ENCODE data around the gene THYN1. TPM values are rescaled to one million over a fixed set of nuclear protein-coding genes. Genes with fewer than 3 reads are reported as not detected.

Gene THYN1
- total RNA-seq (10 to 100 TPM; 54.4 to 91.2 TPM), polyA plus RNA-seq (ENCODE audit: insufficient read length in 2 of 2) (10 to 100 TPM; 72.0 to 74.4 TPM)
- long read RNA-seq, donor 1, transcript THYN1-204 (8 exons, 893 nt): major isoform, 14 of 50 reads
- long read RNA-seq, donor 1, transcript THYN1-201 (7 exons, 1,299 nt): minor isoform, 9 of 50 reads
- long read RNA-seq, donor 1, transcript THYN1-203 (8 exons, 943 nt): major isoform, 14 of 50 reads
- long read RNA-seq, donor 1, partial matches to known transcripts: 12 of 50 reads
- long read RNA-seq, donor 1, other reads (novel, unspliced or antisense): 0 of 50 reads
- long read RNA-seq, donor 2, transcript THYN1-204 (8 exons, 893 nt): major isoform, 8 of 25 reads
- long read RNA-seq, donor 2, transcript THYN1-201 (7 exons, 1,299 nt): major isoform, 8 of 25 reads
- long read RNA-seq, donor 2, transcript THYN1-203 (8 exons, 943 nt): major isoform, 8 of 25 reads
- long read RNA-seq, donor 2, partial matches to known transcripts: 0 of 25 reads
- long read RNA-seq, donor 2, other reads (novel, unspliced or antisense): 0 of 25 reads
- long read RNA-seq, donor 3, transcript THYN1-204 (8 exons, 893 nt): minor isoform, 5 of 24 reads
- long read RNA-seq, donor 3, transcript THYN1-203 (8 exons, 943 nt): minor isoform, 7 of 24 reads
- long read RNA-seq, donor 3, transcript THYN1-201 (7 exons, 1,299 nt): major isoform, 11 of 24 reads
- long read RNA-seq, donor 3, partial matches to known transcripts: 0 of 24 reads
- long read RNA-seq, donor 3, other reads (novel, unspliced or antisense): 0 of 24 reads
- long read RNA-seq, donor 4, transcript THYN1-203 (8 exons, 943 nt): major isoform, 22 of 73 reads
- long read RNA-seq, donor 4, transcript THYN1-204 (8 exons, 893 nt): minor isoform, 18 of 73 reads
- long read RNA-seq, donor 4, transcript THYN1-201 (7 exons, 1,299 nt): minor isoform, 11 of 73 reads
- long read RNA-seq, donor 4, partial matches to known transcripts: 15 of 73 reads
- long read RNA-seq, donor 4, other reads (novel, unspliced or antisense): 0 of 73 reads

- Histone ChIP-seq H3K27ac (ENCODE audit: low read depth, low read length) (peak within 1 kb of the TSS; percentile 83), H3K4me3 (ENCODE audit: low read depth, low read length) (peak within 1 kb of the TSS; percentile 82), H3K27me3 (ENCODE audit: control insufficient read depth, insufficient read depth, low read length) (no peaks in the 10 kb centered on the region), H3K4me1 (ENCODE audit: control insufficient read depth, insufficient read depth, low read length) (no peaks in the 10 kb centered on the region), H3K36me3 (ENCODE audit: control insufficient read depth, insufficient read depth, low read length) (peaks cover 23% of the 10 kb centered on the region), H3K9me3 (ENCODE audit: control insufficient read depth, insufficient read depth, low read length) (no peaks in the 10 kb centered on the region)
- peak; percentile 93 to 99 (median 96) for DNase-seq (ENCODE audit: low read depth in 4 of 6, low spot score in 6 of 6)
- under 1% methylated on average over 62 of the region's 70 CpGs for WGBS (ENCODE audit: insufficient coverage)
Measured at GRCh38 chr11:134253188-134253993, at the start of gene THYN1, which contains the start of gene ACAD8. Gene THYN1, minus strand, starts transcription at chr11:134253352. Its CDS starts 470 bp downstream, at chr11:134252882. Gene ACAD8, plus strand, starts transcription at chr11:134253568. Its CDS starts 33 bp downstream, at chr11:134253601.

GRCh38 chr11:134294664-134295063 is 41.5 kb upstream of the THYN1 start:
- 82% methylated on average over 5 of the region's 9 CpGs for WGBS (ENCODE audit: insufficient coverage)
- Histone ChIP-seq H3K36me3 (ENCODE audit: control insufficient read depth, insufficient read depth, low read length) (no peaks in the 10 kb centered on the region), H3K27ac (ENCODE audit: low read depth, low read length) (no peak overlapping the region)

GRCh38 chr11:134293119-134294113 is 40.3 kb upstream of the THYN1 start:
- Histone ChIP-seq H3K36me3 (ENCODE audit: control insufficient read depth, insufficient read depth, low read length) (no peaks in the 10 kb centered on the region), H3K4me3 (ENCODE audit: low read depth, low read length) (no peak overlapping the region), H3K27me3 (ENCODE audit: control insufficient read depth, insufficient read depth, low read length) (peaks cover 2% of the 10 kb centered on the region), H3K9me3 (ENCODE audit: control insufficient read depth, insufficient read depth, low read length) (no peaks in the 10 kb centered on the region), H3K4me1 (ENCODE audit: control insufficient read depth, insufficient read depth, low read length) (peaks cover 2% of the 10 kb centered on the region), H3K27ac (ENCODE audit: low read depth, low read length) (no peak overlapping the region)
- WGBS (ENCODE audit: insufficient coverage): 88% methylated on average over 16 of the region's 20 CpGs
- DNase-seq (ENCODE audit: low read depth in 4 of 6, low spot score in 6 of 6): no peak

More at GRCh38 chr11:134294664-134295063, 41.5 kb upstream of the THYN1 start:
- DNase-seq (ENCODE audit: low read depth in 4 of 6, low spot score in 6 of 6): no peak
- Histone ChIP-seq H3K4me1 (ENCODE audit: control insufficient read depth, insufficient read depth, low read length) (peaks cover 2% of the 10 kb centered on the region), H3K27me3 (ENCODE audit: control insufficient read depth, insufficient read depth, low read length) (peaks cover under 1% of the 10 kb centered on the region), H3K9me3 (ENCODE audit: control insufficient read depth, insufficient read depth, low read length) (no peaks in the 10 kb centered on the region), H3K4me3 (ENCODE audit: low read depth, low read length) (no peak overlapping the region)

GRCh38 chr11:134292661-134293060 is 39.5 kb upstream of the THYN1 start:
- Histone ChIP-seq H3K9me3 (ENCODE audit: control insufficient read depth, insufficient read depth, low read length) (no peaks in the 10 kb centered on the region), H3K27me3 (ENCODE audit: control insufficient read depth, insufficient read depth, low read length) (peaks cover 2% of the 10 kb centered on the region), H3K4me1 (ENCODE audit: control insufficient read depth, insufficient read depth, low read length) (peaks cover 10% of the 10 kb centered on the region), H3K4me3 (ENCODE audit: low read depth, low read length) (no peak overlapping the region), H3K36me3 (ENCODE audit: control insufficient read depth, insufficient read depth, low read length) (no peaks in the 10 kb centered on the region), H3K27ac (ENCODE audit: low read depth, low read length) (no peak overlapping the region)
- WGBS (ENCODE audit: insufficient coverage): 88% methylated on average over 15 of the region's 15 CpGs
- DNase-seq (ENCODE audit: low read depth in 4 of 6, low spot score in 6 of 6): no peak

GRCh38 chr11:134291196-134291595 is 38.0 kb upstream of the THYN1 start:
- H3K9me3 ChIP-seq (ENCODE audit: control insufficient read depth, insufficient read depth, low read length): no peaks in the 10 kb centered on the region
- no peak overlapping the region for H3K27ac ChIP-seq (ENCODE audit: low read depth, low read length)
- no peak for DNase-seq (ENCODE audit: low read depth in 4 of 6, low spot score in 6 of 6)
- H3K27me3 ChIP-seq (ENCODE audit: control insufficient read depth, insufficient read depth, low read length): peaks cover 2% of the 10 kb centered on the region
- no peak overlapping the region for H3K4me3 ChIP-seq (ENCODE audit: low read depth, low read length)
- no peaks in the 10 kb centered on the region for H3K36me3 ChIP-seq (ENCODE audit: control insufficient read depth, insufficient read depth, low read length)
- peaks cover 13% of the 10 kb centered on the region for H3K4me1 ChIP-seq (ENCODE audit: control insufficient read depth, insufficient read depth, low read length)
- 98% methylated on average over 4 of the region's 6 CpGs for WGBS (ENCODE audit: insufficient coverage)

GRCh38 chr11:134290646-134291045 is 37.5 kb upstream of the THYN1 start:
- WGBS (ENCODE audit: insufficient coverage): 91% methylated on average over 7 of the region's 7 CpGs
- Histone ChIP-seq H3K27ac (ENCODE audit: low read depth, low read length) (no peak overlapping the region), H3K36me3 (ENCODE audit: control insufficient read depth, insufficient read depth, low read length) (no peaks in the 10 kb centered on the region), H3K9me3 (ENCODE audit: control insufficient read depth, insufficient read depth, low read length) (no peaks in the 10 kb centered on the region), H3K4me3 (ENCODE audit: low read depth, low read length) (no peak overlapping the region), H3K27me3 (ENCODE audit: control insufficient read depth, insufficient read depth, low read length) (peaks cover 2% of the 10 kb centered on the region), H3K4me1 (ENCODE audit: control insufficient read depth, insufficient read depth, low read length) (peaks cover 13% of the 10 kb centered on the region)
- DNase-seq (ENCODE audit: low read depth in 4 of 6, low spot score in 6 of 6): no peak

GRCh38 chr11:134289789-134290188 is 36.6 kb upstream of the THYN1 start:
- peak in 1 of 6 donors; percentile 4 for DNase-seq (ENCODE audit: low read depth in 4 of 6, low spot score in 6 of 6)
- H3K4me1 ChIP-seq (ENCODE audit: control insufficient read depth, insufficient read depth, low read length): peaks cover 13% of the 10 kb centered on the region
- H3K9me3 ChIP-seq (ENCODE audit: control insufficient read depth, insufficient read depth, low read length): no peaks in the 10 kb centered on the region
- H3K36me3 ChIP-seq (ENCODE audit: control insufficient read depth, insufficient read depth, low read length): no peaks in the 10 kb centered on the region
- WGBS (ENCODE audit: insufficient coverage): 29% methylated on average over 12 of the region's 12 CpGs
- no peak overlapping the region for H3K27ac ChIP-seq (ENCODE audit: low read depth, low read length)
- H3K4me3 ChIP-seq (ENCODE audit: low read depth, low read length): no peak overlapping the region
- H3K27me3 ChIP-seq (ENCODE audit: control insufficient read depth, insufficient read depth, low read length): peaks cover 2% of the 10 kb centered on the region

GRCh38 chr11:134289167-134289566 is 36.0 kb upstream of the THYN1 start:
- Histone ChIP-seq H3K27me3 (ENCODE audit: control insufficient read depth, insufficient read depth, low read length) (peaks cover 2% of the 10 kb centered on the region), H3K4me3 (ENCODE audit: low read depth, low read length) (no peak overlapping the region), H3K9me3 (ENCODE audit: control insufficient read depth, insufficient read depth, low read length) (no peaks in the 10 kb centered on the region), H3K27ac (ENCODE audit: low read depth, low read length) (no peak overlapping the region), H3K36me3 (ENCODE audit: control insufficient read depth, insufficient read depth, low read length) (no peaks in the 10 kb centered on the region), H3K4me1 (ENCODE audit: control insufficient read depth, insufficient read depth, low read length) (peaks cover 13% of the 10 kb centered on the region)
- WGBS (ENCODE audit: insufficient coverage): no CpG with 5 or more reads among the region's 4 CpGs
- no peak for DNase-seq (ENCODE audit: low read depth in 4 of 6, low spot score in 6 of 6)
